Measurements from ENCODE around the gene AAGAB.

The AAGAB gene

DNA sequence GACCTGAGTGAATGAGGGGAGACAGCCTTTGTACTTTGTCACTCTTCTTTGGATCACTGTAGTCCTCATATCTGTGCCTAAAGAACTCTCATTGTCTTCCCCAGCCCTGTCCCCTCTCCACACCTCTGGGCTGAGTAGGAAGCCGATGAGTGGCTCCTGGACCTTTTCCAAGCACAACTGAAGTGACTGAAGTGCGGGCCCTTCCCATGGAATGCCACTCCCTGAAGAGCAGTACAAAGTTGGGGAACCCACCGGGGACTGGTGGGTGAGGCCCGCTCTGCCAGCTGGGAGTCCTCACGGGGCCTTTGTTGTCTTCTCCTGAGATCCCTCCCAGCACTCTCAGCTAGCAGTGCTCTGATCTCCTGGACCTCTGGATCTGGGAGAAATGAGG is 90.1 kb downstream of the AAGAB start:
- TF ChIP-seq, protein P1, sequence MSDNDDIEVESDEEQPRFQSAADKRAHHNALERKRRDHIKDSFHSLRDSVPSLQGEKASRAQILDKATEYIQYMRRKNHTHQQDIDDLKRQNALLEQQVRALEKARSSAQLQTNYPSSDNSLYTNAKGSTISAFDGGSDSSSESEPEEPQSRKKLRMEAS (IDR thresholded peaks at IDR 0.05; ENCODE audit: low read depth, low read length) = no peak
- TF ChIP-seq MYC (IDR thresholded peaks at IDR 0.05; ENCODE audit: low read depth, low read length) = no peak
- TF ChIP-seq POLR2A (IDR thresholded peaks at IDR 0.05; ENCODE audit: extremely low read depth, insufficient read length) = no peak
- TF ChIP-seq, protein P2, sequence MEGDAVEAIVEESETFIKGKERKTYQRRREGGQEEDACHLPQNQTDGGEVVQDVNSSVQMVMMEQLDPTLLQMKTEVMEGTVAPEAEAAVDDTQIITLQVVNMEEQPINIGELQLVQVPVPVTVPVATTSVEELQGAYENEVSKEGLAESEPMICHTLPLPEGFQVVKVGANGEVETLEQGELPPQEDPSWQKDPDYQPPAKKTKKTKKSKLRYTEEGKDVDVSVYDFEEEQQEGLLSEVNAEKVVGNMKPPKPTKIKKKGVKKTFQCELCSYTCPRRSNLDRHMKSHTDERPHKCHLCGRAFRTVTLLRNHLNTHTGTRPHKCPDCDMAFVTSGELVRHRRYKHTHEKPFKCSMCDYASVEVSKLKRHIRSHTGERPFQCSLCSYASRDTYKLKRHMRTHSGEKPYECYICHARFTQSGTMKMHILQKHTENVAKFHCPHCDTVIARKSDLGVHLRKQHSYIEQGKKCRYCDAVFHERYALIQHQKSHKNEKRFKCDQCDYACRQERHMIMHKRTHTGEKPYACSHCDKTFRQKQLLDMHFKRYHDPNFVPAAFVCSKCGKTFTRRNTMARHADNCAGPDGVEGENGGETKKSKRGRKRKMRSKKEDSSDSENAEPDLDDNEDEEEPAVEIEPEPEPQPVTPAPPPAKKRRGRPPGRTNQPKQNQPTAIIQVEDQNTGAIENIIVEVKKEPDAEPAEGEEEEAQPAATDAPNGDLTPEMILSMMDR (IDR thresholded peaks at IDR 0.05; ENCODE audit: low read depth, low read length) = no peak
- H3K4me3 ChIP-seq (ENCODE audit: low read depth, low read length) = no peak overlapping the region
- DNase-seq (ENCODE audit: low read depth) = no peak

DNA sequence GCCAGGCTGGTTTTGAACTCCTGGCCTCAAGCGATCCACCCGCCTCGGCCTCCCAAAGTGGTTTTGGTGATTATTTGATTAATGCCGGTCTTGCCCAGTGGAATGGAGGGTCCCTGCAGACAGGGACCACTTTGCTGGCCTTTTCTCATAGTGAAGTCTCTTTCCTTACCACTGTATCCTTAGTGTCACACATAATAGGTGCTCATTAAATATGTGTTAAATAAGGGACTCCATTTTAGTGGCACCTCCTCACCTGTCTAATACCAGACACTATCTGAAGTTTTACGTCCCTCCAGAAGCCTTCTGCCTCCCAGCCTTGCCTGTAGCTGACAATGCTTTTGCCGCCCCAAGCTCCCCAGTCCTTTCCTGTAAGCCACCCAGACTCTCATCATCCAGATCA is 91.3 kb downstream of the AAGAB start:
- DNase-seq (ENCODE audit: low read depth) = no peak
- H3K4me3 ChIP-seq (ENCODE audit: low read depth, low read length) = no peak overlapping the region
- TF ChIP-seq, protein P1 (IDR thresholded peaks at IDR 0.05; ENCODE audit: low read depth, low read length) = no peak
- TF ChIP-seq, protein P2 (IDR thresholded peaks at IDR 0.05; ENCODE audit: low read depth, low read length) = no peak
- TF ChIP-seq MYC (IDR thresholded peaks at IDR 0.05; ENCODE audit: low read depth, low read length) (no peak), POLR2A (IDR thresholded peaks at IDR 0.05; ENCODE audit: extremely low read depth, insufficient read length) (no peak)

DNA sequence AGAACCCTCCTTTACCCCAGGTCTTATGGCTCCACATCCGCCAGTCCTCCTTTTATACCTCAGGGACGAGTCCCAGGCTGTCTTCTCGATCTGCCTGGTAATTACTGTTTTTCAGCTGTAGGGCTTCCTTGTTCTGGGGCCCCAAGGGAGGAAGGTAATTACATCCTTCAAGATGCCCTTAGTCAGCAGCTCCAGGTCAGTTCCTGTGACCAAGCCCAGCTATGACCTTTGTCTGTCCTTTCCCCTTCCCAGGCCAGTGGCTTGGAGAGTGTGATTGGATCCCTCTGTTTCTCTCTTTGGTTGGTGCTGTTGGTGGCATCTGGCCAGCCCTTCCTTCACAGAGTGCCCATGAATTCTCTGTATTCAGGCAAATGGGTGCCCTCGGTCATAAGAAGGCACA is 92.6 kb downstream of the AAGAB start:
- H3K4me3 ChIP-seq (ENCODE audit: low read depth, low read length) = no peak overlapping the region
- TF ChIP-seq, protein P1 (IDR thresholded peaks at IDR 0.05; ENCODE audit: low read depth, low read length) = no peak
- TF ChIP-seq, protein P2 (IDR thresholded peaks at IDR 0.05; ENCODE audit: low read depth, low read length) = no peak
- no peak for TF ChIP-seq MYC (IDR thresholded peaks at IDR 0.05; ENCODE audit: low read depth, low read length)
- no peak for TF ChIP-seq POLR2A (IDR thresholded peaks at IDR 0.05; ENCODE audit: extremely low read depth, insufficient read length)
- DNase-seq (ENCODE audit: low read depth) = peak; percentile 44

DNA sequence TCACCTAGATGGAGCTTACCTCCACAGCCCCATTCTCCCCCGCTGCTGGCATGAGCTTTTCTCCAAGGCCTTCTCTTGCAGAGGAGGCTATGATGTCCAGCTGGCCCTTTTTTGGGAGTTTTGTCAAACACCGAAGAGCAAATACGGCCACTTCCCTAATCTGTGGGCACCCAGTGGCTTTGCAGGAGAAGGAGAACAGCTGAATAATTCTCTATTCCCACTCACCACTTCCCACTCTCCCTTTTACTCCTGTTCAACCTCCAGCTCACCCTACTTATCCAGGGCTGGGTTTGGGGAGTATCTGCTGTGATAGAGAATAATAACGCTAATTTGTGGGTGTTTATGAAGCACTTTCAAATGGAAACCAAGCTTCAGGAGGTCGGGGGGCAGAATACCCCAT is 93.0 kb downstream of the AAGAB start:
- no peak for DNase-seq (ENCODE audit: low read depth)
- TF ChIP-seq MYC (IDR thresholded peaks at IDR 0.05; ENCODE audit: low read depth, low read length) (no peak), POLR2A (IDR thresholded peaks at IDR 0.05; ENCODE audit: extremely low read depth, insufficient read length) (no peak)
- TF ChIP-seq, protein P2 (IDR thresholded peaks at IDR 0.05; ENCODE audit: low read depth, low read length) = no peak
- TF ChIP-seq, protein P1 (IDR thresholded peaks at IDR 0.05; ENCODE audit: low read depth, low read length) = no peak
- no peak overlapping the region for H3K4me3 ChIP-seq (ENCODE audit: low read depth, low read length)

DNA sequence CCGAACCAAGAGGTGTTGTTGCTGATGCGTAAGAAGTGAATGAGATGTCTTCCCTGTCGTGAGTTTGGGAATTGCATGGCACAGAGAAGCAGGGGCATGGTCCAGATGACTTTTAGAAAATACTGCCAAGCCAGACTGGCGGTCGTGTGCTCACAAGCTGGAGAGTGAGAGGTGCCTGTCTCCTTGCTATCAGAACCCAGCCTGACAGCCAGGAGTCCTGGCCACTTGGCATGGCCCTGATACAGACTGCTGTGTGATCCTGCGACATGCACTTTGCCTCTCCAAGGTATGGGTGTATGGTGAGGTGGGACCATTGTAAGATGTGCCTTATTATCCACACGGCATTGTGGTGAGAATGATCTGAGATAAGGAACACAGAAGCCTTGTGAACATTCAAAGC is 96.1 kb downstream of the AAGAB start:
- TF ChIP-seq MYC (IDR thresholded peaks at IDR 0.05; ENCODE audit: low read depth, low read length) (no peak), POLR2A (IDR thresholded peaks at IDR 0.05; ENCODE audit: extremely low read depth, insufficient read length) (no peak)
- TF ChIP-seq, protein P1 (IDR thresholded peaks at IDR 0.05; ENCODE audit: low read depth, low read length) = no peak
- TF ChIP-seq, protein P2 (IDR thresholded peaks at IDR 0.05; ENCODE audit: low read depth, low read length) = no peak
- DNase-seq (ENCODE audit: low read depth) = no peak
- H3K4me3 ChIP-seq (ENCODE audit: low read depth, low read length) = no peak overlapping the region
